ENCODE measurements around the gene HOXD9. TPM values are rescaled to one million over a fixed set of nuclear protein-coding genes. Genes with fewer than 3 reads are reported as not detected.

Gene HOXD9
- total RNA-seq, 1 donor from 2014 or later: not detected

GRCh38 chr2:176103742-176104315, 18.7 kb upstream of the HOXD9 start:
- Histone ChIP-seq H3K27me3 (peaks cover 100% of the 10 kb centered on the region), H3K9ac (no peak overlapping the region), H3K36me3 (no peaks in the 10 kb centered on the region), H3K9me3 (ENCODE audit: low read depth) (no peaks in the 10 kb centered on the region), H4K20me1 (ENCODE audit: low read depth) (peaks cover 95% of the 10 kb centered on the region), H3K27ac (no peak overlapping the region), H3F3A (ENCODE audit: low read depth) (no peaks in the 10 kb centered on the region), H3K4me3 (no peak overlapping the region), H3K4me1 (no peaks in the 10 kb centered on the region), H2AFZ (replicated peaks) (no peak overlapping the region), H3K4me2 (no peak overlapping the region), H3K79me2 (ENCODE audit: low read depth) (no peaks in the 10 kb centered on the region)
- Mint-ChIP-seq H3K4me3 (no peak overlapping the region), H3K27ac (no peak overlapping the region), H3K36me3 (no peaks in the 10 kb centered on the region), H3K4me1 (peaks cover 10% of the 10 kb centered on the region), H3K9me3 (peaks cover 7% of the 10 kb centered on the region), H3K27me3 (ENCODE audit: insufficient read depth, low read depth) (peaks cover 86% of the 10 kb centered on the region)
- TF ChIP-seq CTCF (IDR thresholded peaks at IDR 0.05): no peak
- no peak for TF ChIP-seq EZH2phosphoT487 (IDR thresholded peaks at IDR 0.05)
- no peak for TF ChIP-seq EZH2 (IDR thresholded peaks at IDR 0.05)
- no peak for DNase-seq (ENCODE audit: low spot score)

DNA sequence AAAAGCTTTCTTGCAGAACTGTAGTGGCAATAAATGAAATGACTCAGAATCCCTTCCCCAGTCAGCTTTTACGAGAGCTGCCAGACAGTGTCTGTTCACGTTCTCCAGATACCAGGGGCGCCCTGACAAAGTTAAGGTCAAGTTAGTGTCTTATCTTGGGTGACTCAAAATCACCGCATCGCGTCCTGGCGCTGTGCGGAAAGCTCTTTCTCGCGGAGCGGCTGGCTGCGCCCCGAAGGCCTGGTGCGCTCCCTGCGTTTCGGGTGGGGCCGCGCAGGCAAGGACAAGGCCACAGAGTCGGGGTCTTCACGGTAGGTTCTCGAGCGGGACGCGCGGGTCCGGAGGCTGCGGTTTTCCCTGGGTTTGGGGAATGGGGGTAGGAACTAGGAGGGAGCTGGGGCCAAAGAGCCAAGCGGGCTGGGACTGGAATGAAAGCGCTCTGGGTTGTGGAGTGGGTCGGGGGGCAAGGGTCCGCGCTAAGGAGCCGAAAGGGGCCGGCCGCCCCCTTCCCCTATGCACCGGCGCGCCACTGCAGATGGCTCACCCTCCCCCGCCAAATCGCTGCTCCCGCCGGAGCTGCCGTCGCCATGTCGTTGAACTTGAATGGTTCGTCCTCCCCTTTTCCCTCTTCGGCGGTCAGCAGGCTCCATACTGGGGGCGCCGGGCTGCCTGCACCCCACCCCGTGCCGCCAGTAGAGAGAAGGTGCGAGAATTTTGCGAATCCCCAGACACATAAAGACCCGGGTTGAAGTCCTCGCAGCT, 18.0 kb upstream of the HOXD9 start:
- Histone ChIP-seq H3K9me3 (ENCODE audit: low read depth) (no peaks in the 10 kb centered on the region), H3K36me3 (no peaks in the 10 kb centered on the region), H3K79me2 (ENCODE audit: low read depth) (no peaks in the 10 kb centered on the region), H3F3A (ENCODE audit: low read depth) (no peaks in the 10 kb centered on the region), H3K27ac (no peak overlapping the region), H3K4me2 (no peak overlapping the region), H2AFZ (replicated peaks) (no peak overlapping the region), H3K4me3 (no peak overlapping the region), H3K9ac (no peak overlapping the region), H4K20me1 (ENCODE audit: low read depth) (peaks cover 95% of the 10 kb centered on the region), H3K27me3 (peaks cover 100% of the 10 kb centered on the region), H3K4me1 (no peaks in the 10 kb centered on the region)
- no peak overlapping the region for H3K4me3 Mint-ChIP-seq
- H3K27ac Mint-ChIP-seq: no peak overlapping the region
- no peak for DNase-seq (ENCODE audit: low spot score)
- peaks cover 10% of the 10 kb centered on the region for H3K9me3 Mint-ChIP-seq
- no peaks in the 10 kb centered on the region for H3K36me3 Mint-ChIP-seq
- peaks cover 86% of the 10 kb centered on the region for H3K27me3 Mint-ChIP-seq (ENCODE audit: insufficient read depth, low read depth)
- TF ChIP-seq EZH2phosphoT487 (IDR thresholded peaks at IDR 0.05): peak; percentile 94
- TF ChIP-seq EZH2 (IDR thresholded peaks at IDR 0.05): peak; percentile 98
- no peak for TF ChIP-seq CTCF (IDR thresholded peaks at IDR 0.05)
- peaks cover 15% of the 10 kb centered on the region for H3K4me1 Mint-ChIP-seq

DNA sequence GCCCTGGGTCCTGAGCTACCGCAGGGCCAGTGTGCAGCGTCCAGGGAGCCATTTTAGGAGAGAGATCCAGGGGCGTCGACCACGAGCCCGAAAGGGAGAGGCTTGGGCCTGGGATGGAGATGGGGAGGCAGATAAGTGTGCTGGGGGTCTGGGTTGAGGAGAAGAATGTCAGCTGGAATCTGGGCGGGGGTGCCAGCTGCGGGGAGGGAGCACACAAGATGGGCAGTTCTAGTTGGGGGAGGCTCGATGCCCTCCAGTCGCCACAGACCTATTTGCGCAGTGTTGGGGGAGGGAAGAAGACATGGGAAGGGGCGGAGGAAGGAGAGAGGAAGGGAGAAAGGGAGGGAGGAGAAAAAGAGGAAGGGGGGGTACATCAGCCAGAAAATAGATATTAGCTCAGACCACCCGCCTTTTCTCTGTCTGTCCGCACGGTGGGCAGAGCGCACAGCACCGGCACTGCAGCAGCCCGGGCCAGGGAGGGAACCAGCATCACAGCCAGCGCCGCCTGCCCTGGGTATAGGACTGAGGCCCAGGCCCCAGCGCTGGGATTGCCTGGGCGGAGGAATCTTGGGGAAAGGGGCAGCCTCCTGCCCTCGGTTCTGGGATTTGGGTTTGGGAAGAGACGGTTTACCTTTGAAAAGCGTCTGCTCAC, 17.3 kb upstream of the HOXD9 start:
- Histone ChIP-seq H3K4me2 (no peak overlapping the region), H3K79me2 (ENCODE audit: low read depth) (no peaks in the 10 kb centered on the region), H4K20me1 (ENCODE audit: low read depth) (peaks cover 96% of the 10 kb centered on the region), H3K4me3 (no peak overlapping the region), H3K9me3 (ENCODE audit: low read depth) (no peaks in the 10 kb centered on the region), H3F3A (ENCODE audit: low read depth) (no peaks in the 10 kb centered on the region), H3K9ac (no peak overlapping the region), H3K4me1 (no peaks in the 10 kb centered on the region), H3K27ac (no peak overlapping the region), H3K27me3 (peaks cover 100% of the 10 kb centered on the region), H3K36me3 (no peaks in the 10 kb centered on the region), H2AFZ (replicated peaks) (no peak overlapping the region)
- DNase-seq (ENCODE audit: low spot score): no peak
- peaks cover 15% of the 10 kb centered on the region for H3K4me1 Mint-ChIP-seq
- H3K4me3 Mint-ChIP-seq: no peak overlapping the region
- peak; percentile 92 for TF ChIP-seq EZH2 (IDR thresholded peaks at IDR 0.05)
- TF ChIP-seq EZH2phosphoT487 (IDR thresholded peaks at IDR 0.05): peak; percentile 85
- no peak for TF ChIP-seq CTCF (IDR thresholded peaks at IDR 0.05)
- no peak overlapping the region for H3K27ac Mint-ChIP-seq
- H3K27me3 Mint-ChIP-seq (ENCODE audit: insufficient read depth, low read depth): peaks cover 88% of the 10 kb centered on the region
- no peaks in the 10 kb centered on the region for H3K36me3 Mint-ChIP-seq
- peaks cover 13% of the 10 kb centered on the region for H3K9me3 Mint-ChIP-seq

All from neural progenitor cell (in vitro differentiated cells).